GM19397 (cell line): Measurements from ENCODE around the gene ANAPC5.
"Not testable (repeated sequence)": the region's sequence is repeated elsewhere in the genome, so short reads cannot be mapped to it uniquely, and the experiment has no call there.

Experiments
- ATAC-seq: cut with Tn5 transposase; IDR thresholded peaks from one replicate; pipeline ENCODE4 v1.9.1; 2021; ENCODE audit warnings: mild to moderate bottlenecking, moderate library complexity; ENCODE audit not compliant: unreplicated experiment

ANAPC5 gene

GRCh38 chr12:121287267-121287954 lies 64.8 kb downstream of the ANAPC5 start:
- ATAC-seq = no peak

- no peak for ATAC-seq
Measured at GRCh38 chr12:121285856-121286255, 66.4 kb downstream of the ANAPC5 start.

- ATAC-seq = no peak
Measured at GRCh38 chr12:121284551-121285390, 67.4 kb downstream of the ANAPC5 start.

GRCh38 chr12:121283841-121284240 lies 68.4 kb downstream of the ANAPC5 start:
- no peak for ATAC-seq

DNA sequence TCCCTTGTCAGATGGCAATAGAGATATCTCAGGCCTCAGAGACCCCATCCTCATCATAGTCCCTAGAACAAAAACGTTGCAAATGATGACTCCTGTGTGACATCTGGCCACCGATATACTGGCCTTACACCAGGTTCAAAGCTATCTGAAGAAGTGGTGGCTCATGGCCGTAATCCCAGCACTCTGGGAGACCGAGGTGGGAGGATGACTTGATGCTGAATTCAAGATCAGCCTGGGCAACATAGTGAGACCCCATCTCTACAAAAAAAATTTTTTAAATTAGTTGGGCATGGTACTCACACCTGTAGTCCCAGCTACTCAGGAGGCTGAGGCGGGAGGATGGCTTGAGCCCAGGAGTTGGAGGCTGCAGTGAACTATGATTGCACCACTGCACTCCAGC lies 68.8 kb downstream of the ANAPC5 start:
- ATAC-seq = no peak

DNA sequence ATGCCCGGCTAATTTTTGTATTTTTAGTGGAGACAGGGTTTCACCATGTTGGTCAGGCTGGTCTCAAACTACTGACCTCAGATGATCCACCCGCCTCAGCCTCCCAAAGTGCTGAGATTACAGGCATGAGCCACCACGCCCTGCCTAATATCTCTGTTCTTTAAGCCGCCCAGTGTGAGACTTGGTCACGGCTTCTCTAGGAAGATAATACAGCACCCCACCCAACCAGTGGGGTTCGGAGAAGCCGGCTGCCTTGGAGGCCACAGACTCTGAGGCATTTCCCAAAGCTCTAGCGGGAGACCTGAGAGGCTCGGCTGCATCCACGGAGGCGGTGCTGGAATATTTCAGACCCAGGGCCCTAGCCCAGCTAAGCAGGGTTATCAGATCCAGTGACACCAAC lies 69.3 kb downstream of the ANAPC5 start:
- ATAC-seq = not testable (repeated sequence)

- no peak for ATAC-seq
Measured at GRCh38 chr12:121282072-121282742, 70.0 kb downstream of the ANAPC5 start.

DNA sequence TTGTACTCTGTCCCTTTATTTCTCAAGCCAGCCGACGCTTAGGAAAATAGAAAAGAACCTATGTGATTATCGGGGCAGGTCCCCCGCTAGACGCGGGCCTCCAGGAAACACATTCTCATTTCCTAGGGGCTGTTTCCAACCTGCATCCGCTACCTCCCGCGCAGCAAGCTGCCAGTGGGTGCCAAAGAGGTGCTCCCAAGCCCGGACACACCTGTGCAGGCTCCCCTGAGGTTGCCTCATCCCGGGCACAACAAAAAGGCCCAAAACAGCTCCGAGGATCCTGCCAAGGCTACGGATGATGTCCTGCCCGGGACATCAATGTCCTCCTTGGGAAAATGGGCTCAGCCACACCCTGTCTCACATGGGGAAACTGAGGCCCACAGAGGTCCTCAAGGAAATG lies 71.1 kb downstream of the ANAPC5 start:
- ATAC-seq = not testable (repeated sequence)

- not testable (repeated sequence) for ATAC-seq
Measured at GRCh38 chr12:121280531-121280930, 71.7 kb downstream of the ANAPC5 start.

DNA sequence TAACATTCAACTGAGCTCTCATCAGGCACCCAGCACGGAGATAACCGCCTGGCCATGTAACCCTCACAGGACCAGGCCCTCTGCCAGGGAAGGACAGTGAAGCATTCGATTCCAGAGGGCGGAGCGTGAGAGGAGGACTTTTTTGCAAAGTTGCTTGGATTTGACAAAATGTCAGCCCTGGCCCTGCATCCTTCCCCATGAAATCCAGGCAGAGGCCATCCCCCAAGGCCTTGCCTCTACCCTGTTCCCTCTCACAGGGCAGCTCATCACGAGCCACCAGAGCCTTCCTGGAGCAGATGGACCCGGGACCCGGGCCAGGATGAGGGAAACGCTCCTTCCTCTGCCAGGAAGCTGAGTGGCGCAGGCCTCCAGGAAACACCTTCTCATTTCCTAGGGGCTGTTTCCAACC lies 72.7 kb downstream of the ANAPC5 start:
- no peak for ATAC-seq

DNA sequence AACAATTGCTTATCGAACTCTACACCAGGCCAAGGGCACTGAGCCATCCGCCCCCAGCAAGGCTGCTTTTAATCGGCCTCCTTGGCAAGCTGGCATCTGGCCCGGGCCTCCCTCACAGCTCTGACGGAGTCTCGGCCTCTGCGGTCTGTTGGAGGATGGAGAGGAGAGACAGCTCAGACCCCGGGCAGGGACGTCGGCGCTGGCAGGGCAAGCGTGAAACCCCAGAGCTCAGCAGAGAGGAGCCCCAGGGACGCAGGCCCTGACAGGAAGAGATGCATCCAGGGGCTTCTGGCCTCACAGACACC lies 73.2 kb downstream of the ANAPC5 start:
- no peak for ATAC-seq

DNA sequence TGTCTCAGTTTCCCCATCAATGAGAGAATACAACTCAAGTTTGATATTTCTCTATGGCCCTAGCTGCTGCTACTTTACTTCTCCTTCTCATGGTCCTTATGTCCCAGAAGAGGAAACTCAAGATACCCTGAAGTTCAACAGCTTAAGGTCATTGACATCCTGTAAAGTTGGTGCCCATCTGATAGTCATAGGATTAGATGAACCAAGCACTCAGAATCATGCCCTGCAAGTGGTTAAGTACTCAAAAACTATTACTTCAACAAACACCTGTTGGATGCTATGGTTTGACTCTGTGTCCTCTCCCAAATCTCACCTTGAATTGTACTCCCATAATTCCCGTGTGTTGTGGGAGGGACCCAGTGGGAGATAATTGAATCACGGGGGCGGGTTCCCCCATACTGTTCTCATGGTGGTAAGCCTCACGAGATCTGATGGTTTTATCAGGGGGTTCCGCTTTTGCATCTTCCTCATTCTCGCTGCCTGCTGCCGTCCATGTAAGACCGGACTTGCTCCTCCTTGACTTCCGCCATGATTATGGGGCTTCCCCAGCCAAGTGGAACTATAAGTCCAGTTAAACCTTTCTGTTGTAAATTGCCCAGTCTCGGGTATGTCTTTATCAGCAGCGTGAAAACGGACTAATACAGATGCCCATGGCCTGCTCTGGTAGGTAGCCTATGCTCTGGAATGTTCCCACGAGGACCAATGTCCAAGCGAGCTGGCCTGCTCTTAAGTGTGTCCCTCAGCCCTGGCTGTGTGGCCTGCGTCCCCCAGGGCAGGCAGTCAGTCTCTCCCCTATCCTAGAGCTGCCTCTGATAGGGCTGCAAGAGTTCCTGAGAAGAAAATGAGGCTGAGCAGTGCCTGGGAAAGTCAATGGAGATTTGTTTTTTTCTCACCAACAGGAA lies 73.8 kb downstream of the ANAPC5 start:
- ATAC-seq = no peak

DNA sequence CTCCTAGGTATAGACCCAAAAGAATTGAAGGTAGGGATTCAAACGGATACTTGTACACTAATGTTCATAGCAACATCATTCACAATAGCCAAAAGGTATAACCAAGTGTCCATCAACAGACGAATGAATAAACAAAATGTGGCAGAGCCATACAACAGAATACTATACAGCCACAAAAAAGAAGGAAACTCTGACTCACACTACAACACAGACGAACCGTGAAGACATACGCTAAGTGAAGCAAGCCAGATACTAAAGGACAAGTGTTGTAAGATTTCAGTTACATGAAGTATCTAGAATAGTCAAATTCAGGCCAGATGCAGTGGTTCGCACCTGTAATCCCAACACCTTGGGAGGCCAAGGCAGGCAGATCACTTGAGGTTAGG lies 74.8 kb downstream of the ANAPC5 start:
- ATAC-seq = no peak

- no peak for ATAC-seq
Measured at GRCh38 chr12:121274036-121274763, 78.0 kb downstream of the ANAPC5 start.

DNA sequence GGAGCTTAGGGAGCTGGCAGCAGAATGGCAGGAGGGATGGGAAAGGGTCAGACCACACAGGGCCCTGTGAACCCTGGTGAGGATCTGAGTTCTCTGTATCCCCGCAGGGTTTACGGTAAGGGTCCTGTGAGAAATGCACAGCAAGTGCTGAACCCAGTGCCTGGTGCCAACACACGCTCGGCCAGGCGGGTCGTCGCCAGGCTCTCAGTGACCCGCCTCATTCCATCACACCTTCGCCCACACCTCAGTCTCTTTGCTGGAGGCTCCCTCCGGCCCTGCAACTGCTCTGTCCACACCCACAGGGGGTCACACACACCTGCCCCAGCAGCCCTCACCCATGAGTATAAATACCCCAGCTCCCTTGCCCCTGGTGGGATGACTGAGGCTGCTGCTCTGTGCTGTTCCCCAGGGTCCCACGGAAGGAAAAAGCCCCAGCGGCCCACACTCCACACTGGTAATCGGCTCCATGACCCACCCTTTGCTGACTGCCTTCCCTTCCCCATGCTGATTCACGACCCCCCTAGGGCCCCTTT lies 78.8 kb downstream of the ANAPC5 start:
- ATAC-seq = no peak

- ATAC-seq = no peak
Measured at GRCh38 chr12:121267822-121268221, 84.4 kb downstream of the ANAPC5 start.

GRCh38 chr12:121264951-121265515 lies 87.2 kb downstream of the ANAPC5 start:
- no peak for ATAC-seq

- ATAC-seq = no peak
Measured at GRCh38 chr12:121264135-121264534, 88.1 kb downstream of the ANAPC5 start.

DNA sequence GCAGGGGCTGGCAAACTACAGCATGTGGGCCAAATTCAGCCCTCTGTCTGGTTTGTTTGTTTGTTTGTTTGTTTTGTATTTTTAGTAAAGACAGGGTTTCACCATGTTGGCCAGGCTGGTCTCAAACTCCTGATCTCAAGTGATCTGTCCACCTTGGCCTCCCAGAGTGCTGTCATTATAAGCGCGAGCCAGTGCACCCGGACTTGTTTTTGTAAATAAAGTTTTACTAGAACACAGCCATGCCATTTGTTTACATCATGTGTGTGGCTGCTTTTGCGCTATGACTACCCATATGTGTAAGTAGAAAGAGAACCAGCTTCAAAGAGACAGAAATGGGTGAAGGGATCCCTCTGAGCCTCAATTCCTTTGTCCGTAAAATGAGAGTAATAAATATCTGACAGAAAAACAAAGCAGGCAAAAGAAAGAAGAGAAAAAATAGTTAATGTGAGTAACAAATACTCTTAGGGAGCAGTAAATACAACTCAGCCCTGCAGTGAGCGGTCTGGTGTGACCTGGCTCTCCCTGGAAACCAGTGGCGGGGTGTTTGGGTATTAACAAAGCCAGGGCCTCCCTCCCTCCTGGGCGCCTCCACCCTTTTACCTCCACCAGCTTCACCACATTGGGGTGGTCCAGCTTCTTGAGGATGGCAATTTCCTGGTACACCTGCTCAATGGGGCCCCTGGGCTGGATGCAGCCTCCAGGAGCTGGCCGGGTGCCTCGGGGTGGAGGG lies 88.8 kb downstream of the ANAPC5 start:
- no peak for ATAC-seq
